Peyer's patch (tissue), 4 donors: ENCODE data around the gene PDXP.

Experiments
- CTCF ChIP-seq, 6 experiments: fragments of 450-650 bp in 4 of 6; fragments of 200-600 bp in 2 of 6; sonication (generic) in 1 of 6; IDR thresholded peaks; one replicate each; pipeline ENCODE4 v1.5.1; 2017 to 2019; ENCODE audit warnings: antibody characterized with exemption in 6 of 6, mild to moderate bottlenecking in 3 of 6, moderate library complexity in 1 of 6
- POLR2A ChIP-seq, 2 donors: fragments of 450-650 bp; IDR thresholded peaks; one replicate each; pipeline ENCODE4 v1.5.1; 2017; ENCODE audit warnings: antibody characterized with exemption in 2 of 2, mild to moderate bottlenecking in 2 of 2, moderate library complexity in 2 of 2

- TF ChIP-seq CTCF (IDR thresholded peaks at IDR 0.05) (no peak), POLR2A (IDR thresholded peaks at IDR 0.05) (no peak)
Measured at GRCh38 chr22:37624876-37625275, 33.6 kb upstream of the PDXP start.
